CD4-positive, alpha-beta T cell treated with Interleukin-12 subunit alpha and Interleukin-12 subunit beta, for 1 hour (primary cell): ENCODE data around the gene PRKCE.

Experiments used
- DNase-seq: peaks from one replicate; pipeline ENCODE4 v3.0.0-alpha.2; 2020

PRKCE gene

GRCh38 chr2:45651415-45652089, at the start of gene PRKCE:
Gene PRKCE (plus strand): TSS chr2:45651675.
- peak; percentile 50 for DNase-seq

- no peak for DNase-seq
Observed at GRCh38 chr2:45602624-45603023, 48.9 kb upstream of the PRKCE start.

DNA sequence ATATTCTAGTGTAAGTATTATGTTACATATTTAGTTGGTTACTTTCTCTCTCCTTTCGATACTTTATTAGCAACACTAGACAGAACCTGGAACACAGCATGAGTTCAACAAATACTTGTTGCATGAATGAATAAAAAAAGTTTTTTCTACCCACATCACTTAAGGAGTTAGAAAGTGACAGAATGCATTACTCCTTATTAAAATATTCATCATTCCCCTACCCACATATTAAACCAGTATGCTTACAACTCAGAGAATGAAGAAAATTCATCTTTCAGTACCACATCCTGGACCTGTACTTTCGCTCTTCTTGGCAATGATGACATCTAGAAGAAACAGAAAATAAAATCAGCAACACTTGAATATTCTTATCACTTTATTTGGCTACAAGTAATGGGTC, 46.4 kb upstream of the PRKCE start:
- DNase-seq, result no peak

- no peak for DNase-seq
Observed at GRCh38 chr2:45606796-45607195, 44.7 kb upstream of the PRKCE start.

DNA sequence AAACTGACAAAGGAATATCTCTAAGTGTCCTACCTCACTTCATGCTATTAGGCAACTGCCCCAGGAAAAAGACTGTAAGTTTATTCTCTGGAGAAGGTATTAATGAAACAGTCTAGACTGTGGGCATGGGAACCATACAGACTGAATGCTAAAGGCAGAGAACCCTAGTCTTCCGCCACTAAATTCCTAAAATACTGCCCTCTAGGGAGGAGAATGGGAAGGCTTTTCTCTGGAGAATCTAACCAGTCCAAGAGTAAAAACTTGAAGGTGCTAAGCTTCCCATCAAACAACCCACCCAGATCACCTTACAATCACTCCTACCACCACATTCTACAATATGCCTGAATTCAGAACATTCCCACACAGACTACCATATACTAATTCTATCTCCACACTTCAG, 43.8 kb upstream of the PRKCE start:
- DNase-seq, result no peak

DNA sequence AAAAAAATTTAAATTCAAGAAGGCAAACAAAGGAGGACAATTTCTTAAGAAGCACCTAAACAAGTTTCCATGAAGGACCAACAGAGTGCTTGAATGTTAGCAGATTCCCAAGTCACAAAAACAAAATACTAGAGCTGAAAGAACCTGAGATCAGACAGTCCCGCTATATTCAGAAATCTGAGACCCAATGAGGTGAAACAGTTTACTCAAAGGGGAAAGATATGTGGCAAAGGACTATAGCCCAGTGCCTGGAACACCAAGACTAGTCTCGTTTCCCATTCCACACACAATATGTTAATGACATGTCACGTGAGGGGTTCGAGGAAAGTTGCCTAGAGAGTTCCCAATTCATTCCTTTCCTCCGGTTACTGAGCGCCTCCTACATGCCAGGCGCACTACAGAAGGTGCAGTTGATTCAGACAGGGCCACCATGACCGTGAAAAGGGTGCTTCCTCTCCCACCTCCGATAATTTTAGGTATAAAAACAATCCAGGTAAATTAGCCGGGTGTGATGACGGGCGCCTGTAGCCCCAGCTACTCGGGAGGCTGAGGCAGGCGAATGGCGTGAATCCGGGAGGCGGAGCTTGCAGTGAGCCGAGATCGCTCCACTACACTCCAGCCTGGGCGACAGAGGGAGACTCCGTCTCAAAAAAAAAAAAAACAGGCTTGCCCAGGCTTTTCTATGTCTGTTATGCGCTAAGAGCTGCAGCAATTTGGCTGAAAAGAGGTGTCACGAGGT, 41.0 kb upstream of the PRKCE start:
- peak; percentile 51 for DNase-seq

GRCh38 chr2:45611020-45611859, 40.2 kb upstream of the PRKCE start, which contains the start of gene SRBD1:
Gene SRBD1 (minus strand): TSS chr2:45611267. CDS start chr2:45605441, 5,826 bp downstream.
- DNase-seq, result peak; percentile 88

GRCh38 chr2:45612285-45612684, 39.2 kb upstream of the PRKCE start:
- DNase-seq, result no peak

DNA sequence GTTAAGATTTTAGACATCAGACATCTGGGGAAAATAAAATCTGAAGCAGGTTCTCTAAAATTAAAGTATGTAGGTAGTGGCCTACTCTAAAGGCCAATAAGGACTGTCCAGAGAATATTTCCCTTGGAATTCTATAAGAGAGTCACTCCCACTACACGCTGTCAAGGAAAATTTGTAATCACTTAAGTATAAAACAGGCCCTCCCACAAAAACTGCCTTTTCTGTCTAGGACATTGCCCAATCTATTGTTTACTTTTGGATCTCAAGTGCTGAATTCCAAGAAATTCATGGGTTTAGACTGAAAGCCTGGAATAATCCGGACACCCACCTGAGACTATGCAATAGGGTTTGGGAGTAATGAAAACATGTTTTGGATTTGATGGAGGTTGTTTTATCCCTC, 38.7 kb upstream of the PRKCE start:
- DNase-seq, result no peak

DNA sequence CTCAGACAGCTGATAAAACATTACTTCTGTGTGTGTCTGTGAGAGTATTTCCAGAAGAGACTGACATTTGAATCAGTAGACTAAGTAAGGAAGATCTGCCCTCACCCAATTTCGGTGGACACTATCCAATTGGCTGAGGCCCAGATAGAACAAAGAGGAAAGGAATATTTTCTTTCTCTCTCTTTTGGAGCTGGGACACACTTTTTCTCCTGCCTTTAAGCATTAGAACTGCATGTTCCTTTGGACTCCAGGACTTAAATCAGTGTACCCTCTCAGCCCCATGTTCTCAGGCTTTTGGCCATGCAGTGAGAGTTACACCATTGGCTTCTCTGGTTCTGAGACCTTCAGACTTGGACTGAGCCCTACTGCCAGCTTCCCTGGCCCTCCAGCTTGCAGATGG, 37.1 kb upstream of the PRKCE start:
- DNase-seq, result no peak

DNA sequence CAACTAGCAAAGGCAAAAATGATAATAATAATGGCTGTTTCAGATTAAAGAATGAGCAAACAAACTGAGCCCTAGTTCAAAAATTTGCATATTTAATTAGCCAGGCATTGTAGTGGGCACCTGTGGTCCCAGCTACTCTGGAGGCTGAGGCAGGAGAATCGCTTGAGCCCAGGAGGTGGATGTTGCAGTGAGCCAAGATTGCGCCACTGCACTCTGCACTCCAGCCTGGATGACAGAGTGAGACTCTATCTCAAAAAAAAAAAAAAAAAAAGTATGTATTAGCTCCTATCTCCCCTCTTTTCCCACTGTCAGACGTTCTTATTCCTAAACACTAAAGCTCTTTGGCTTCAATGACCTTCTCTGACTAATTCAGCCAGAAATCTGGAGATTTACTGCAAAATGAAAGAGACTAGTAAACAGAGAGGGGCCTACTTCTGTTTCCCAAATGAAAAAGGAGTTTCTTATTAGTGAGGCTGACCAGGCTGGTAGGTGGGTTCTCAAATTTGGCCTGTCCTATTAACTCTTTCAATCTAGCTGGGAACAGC, 36.5 kb upstream of the PRKCE start:
- no peak for DNase-seq

- no peak for DNase-seq
Observed at GRCh38 chr2:45616658-45617411, 34.6 kb upstream of the PRKCE start.

DNA sequence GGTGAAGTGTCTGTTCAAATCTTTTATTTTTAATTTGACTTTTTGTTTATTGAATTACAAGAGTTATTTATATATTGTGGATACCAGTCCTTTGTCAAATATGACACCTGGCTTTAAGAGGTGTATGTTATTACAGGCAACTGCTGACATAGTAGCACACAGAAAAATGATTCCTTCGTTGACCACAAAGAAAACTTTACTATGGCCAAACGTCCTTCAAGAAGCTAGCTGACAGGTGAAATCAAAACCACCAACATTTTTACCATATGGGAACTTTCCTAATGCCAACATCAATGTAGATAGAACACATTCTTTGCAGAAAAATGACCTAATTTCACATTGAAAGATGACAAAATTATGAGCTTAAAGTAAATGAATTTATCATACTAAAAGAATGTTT, 34.0 kb upstream of the PRKCE start:
- DNase-seq, result no peak

DNA sequence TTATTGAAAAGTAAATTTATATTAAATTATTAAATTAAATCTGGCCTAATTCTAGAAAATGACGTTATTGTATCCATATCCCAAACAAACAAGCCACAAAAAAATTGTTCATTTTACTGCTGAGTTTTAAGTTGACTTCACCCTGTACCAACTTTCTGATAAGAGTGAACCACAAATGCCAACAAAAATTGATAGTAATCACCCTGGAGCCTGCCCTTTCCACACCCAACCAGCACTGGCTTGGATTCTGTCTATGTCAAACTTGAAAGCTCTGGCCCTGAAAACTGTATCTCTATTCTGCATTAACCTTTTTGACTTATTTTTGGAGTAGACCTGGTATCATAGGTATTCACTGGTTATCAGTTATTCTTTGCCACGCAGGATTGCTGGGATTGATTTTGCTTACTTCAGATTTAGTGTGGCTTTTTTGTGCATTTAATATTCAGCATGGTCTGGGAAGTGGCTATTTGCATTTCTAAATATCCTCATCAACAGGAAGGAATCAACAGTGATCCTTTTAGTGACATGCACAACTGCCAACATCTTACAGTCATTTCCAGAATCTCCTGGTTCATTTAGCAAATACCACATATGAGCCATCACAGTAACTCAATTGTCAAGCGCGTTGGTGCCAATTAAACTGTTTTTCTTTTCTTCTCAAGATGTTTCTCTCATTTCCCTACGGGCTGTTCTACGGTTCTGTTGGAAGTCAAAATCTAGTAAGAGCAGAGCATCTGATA, 29.0 kb upstream of the PRKCE start:
- no peak for DNase-seq

DNA sequence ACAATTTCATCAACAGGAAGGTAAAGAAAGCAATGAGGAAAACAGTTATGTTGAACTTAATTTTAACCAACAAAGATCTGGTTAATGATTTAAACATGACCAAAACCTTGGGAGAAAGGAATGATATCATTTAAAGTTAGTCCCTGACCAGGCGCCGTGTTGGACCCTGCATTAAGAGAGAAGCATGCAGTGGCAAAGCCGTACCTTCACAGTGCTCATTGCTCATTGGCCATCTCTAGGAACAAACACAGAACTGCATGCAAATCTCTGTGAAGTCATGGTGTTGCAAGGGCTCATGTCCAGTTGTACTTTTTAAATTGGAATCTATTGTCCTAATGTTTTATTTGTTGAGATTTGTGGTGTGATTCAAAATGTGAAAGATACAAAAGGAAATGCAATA, 28.4 kb upstream of the PRKCE start:
- DNase-seq, result no peak

GRCh38 chr2:45625824-45626223, 25.7 kb upstream of the PRKCE start:
- DNase-seq, result no peak

DNA sequence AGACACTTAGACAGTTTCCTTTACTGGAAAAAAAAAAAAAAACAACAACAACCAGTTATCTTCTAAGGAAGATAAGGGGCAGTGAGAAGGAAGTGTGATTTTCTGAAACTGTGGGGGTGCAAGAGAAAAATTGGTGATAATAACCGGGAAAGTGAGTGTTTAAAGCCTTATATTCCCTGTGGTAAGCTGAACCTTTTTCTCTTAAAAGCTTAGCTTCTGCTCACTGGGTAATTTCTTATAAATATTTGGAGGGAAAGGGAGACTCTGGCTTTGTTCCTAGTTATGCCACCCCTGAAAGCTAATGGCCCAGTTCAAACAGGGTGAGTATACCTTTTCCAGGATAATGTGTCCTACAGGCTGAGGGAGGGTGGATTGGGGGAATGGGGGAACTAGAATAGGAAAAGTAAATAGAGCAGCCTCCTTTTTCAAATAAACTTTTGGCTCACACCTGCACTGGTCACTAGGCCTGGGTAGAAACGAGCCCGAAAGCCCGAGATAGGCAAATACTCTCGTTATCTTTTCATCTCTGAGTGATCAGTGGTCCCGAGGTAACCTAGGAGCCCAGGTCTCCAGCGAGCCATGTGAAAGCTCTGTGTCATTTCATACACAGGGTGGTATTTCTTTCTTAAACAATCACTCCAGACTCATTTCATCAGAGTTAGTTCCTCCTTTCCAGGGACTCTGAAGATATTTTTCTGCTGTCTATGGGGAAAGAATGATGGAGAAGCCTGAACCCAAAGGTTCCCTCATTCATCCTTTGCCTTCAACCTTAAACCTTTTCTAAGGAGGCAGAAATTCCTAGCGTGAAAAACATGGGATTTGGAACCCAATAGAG, 24.9 kb upstream of the PRKCE start:
- DNase-seq, result no peak

- no peak for DNase-seq
Observed at GRCh38 chr2:45627911-45628310, 23.6 kb upstream of the PRKCE start.

- no peak for DNase-seq
Observed at GRCh38 chr2:45629971-45630370, 21.5 kb upstream of the PRKCE start.

- DNase-seq, result no peak
Observed at GRCh38 chr2:45631319-45631718, 20.2 kb upstream of the PRKCE start.

GRCh38 chr2:45631955-45632354, 19.5 kb upstream of the PRKCE start:
- DNase-seq, result no peak
